HG03139 (cell line): ENCODE data around the gene ELAVL2.
"Not testable (repeated sequence)": the region's sequence is repeated elsewhere in the genome, so short reads cannot be mapped to it uniquely, and the experiment has no call there.

Source experiments
- ATAC-seq: cut with Tn5 transposase; IDR thresholded peaks from one replicate; pipeline ENCODE4 v1.9.1; 2021; ENCODE audit not compliant: unreplicated experiment

ELAVL2 gene

DNA sequence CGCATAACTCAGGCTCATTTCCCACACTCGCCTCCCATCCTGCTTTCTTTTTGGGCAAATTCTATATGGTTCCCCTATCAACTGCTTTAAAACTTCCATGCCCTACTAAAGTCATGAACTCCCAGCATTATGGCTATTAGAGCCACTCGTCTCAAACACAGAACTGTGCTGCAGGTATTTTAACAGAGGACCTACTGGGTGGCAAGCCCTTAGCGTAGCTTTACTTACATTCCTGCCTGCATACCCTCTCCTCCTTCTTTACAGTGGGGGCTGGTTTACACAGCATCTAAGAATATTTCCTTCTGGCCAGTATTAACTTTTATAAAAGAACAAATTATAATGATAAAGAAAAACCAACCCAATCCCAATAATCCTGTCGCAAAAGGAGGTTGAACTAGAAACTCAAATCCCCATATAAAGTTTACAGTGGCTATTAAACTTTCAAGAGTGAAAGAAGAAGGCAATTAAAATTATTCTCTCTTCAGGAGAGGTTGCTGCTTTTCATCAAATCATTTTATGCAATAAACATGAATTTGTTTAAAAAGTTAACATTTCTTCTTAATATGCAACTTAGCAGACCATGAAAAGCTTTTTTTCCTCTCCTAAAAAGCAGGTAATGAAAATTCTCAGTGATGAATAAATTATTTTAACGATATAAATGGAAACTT lies 100.6 kb downstream of the ELAVL2 start:
- ATAC-seq: no peak

DNA sequence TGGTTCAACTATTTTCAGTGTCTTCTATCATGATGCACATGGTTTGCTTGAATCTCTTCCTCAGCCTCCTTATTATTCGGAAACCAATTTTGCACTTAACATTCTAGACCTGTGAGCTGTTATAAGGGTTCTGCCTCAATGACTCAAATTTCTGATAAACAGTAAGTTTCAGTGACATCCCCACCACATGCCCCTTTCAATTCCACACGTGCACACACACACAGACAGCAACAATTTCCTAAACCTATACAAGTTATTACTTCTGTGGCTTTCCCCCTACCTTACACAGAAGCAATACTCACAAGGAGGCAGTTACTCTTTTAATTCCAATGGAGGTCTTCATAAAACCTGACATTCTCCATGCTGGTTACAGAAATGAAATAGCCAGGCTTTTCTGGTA lies 102.4 kb downstream of the ELAVL2 start:
- no peak for ATAC-seq

DNA sequence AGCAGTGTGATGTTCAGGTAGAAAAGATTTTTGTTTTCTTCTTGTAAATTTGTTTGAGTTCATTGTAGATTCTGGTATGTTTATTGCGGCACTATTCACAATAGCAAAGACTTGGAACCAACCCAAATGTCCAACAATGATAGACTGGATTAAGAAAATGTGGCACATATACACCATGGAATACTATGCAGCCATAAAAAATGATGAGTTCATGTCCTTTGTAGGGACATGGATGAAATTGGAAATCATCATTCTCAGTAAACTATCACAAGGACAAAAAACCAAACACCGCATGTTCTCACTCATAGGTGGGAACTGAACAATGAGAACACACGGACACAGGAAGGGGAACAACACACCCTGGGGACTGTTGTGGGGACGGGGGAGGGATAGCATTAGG lies 103.0 kb downstream of the ELAVL2 start:
- ATAC-seq: not testable (repeated sequence)

DNA sequence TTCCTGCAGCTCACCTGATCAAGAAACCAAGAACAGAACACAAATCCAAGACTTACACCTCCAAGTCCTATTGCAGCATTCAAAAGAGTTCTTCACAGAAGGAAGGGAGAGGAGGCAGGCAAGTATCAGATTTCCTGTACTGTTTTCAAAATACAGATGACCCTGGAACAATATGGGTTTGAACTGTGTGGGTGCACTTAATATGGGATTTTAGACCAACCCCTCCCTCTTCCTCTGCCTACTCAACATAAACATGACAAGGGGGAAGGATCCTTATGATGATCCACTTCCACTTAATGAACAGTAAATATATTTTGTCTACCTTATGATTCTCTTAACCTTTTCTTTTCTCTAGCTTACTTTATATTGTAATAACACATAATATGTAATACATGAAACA lies 104.6 kb downstream of the ELAVL2 start:
- ATAC-seq: no peak

DNA sequence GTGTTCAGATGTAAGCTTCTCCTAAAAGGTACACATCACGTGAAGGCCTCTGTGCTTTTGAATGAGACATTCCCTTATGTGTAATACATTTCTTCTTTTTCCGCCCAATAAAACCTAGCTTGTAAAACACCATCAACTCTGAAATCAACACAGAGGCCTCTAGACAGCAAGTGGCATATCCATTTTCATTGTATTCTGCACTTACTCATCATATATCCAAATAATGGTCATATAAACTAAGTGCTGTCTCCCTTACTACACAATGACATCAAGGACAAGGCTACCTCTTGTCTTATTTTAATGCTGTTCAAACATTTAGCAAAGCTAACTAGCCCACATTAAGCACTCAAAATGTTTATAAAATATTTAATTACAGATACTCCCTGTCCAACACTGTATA lies 108.5 kb downstream of the ELAVL2 start:
- ATAC-seq: no peak

DNA sequence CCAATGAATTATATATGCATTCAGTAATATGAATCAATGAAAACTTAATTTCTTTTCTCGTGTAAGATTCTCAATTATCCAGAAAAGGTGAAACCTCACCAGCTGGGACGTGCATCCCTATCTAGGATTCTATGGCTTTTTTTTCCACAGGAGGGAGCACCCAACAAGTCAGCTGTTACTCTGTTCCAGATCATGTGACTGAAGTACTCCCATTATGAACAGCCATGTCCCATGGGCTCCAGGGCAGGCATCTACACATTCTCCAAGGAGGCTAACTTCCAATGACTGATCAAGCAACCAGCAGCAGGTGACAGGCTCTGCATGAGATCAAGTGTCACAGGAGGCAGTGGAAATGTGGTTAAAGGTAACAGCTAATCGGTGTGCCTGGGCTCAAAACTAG lies 118.8 kb downstream of the ELAVL2 start:
- ATAC-seq: no peak

DNA sequence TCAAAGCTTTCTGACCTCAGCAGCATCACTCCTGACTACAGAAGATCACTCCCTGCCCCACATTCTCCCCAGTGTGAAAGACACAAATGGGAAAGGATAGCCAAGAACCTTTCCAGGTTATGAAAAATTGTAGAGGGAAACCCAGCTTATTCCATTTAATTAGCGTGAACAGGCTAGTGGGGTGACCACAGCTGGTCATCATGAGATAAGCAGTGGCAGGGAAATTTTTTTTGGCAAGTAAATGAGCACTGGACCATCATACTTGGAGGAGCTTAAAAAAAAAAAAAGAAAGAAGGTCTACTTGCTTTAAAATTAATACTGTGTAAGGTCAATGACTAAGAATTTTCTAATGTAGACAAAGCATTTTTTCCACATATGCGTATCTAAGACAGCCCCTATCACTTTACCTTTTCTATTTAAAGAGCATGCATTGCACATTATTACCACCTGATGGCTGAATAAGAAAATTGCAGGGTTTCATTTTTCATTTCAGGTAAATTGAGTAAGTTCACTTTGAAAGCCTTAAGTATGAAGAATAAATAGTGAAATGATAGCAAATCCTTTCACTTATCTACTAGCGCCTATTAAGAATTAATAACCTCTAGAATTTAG lies 123.6 kb downstream of the ELAVL2 start:
- ATAC-seq: no peak

DNA sequence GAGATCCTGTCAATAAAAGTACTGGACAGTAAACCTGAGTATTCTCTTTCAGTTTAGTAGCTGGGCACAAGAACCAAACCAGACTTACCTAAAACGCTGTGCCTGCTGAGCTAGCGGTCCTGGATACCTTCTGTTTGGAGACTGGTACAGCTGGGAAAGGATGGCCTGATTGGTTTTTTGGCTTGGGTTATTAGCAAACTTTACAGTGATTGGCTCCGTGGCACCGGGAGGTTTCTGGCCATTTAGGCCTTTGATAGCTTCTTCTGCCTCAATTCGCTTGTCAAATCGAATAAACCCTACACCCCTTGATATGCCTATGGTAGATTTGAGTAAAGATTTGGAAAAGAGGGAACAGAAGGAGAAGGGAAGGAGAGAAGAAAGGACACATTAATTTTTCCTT lies 124.7 kb downstream of the ELAVL2 start:
- no peak for ATAC-seq

DNA sequence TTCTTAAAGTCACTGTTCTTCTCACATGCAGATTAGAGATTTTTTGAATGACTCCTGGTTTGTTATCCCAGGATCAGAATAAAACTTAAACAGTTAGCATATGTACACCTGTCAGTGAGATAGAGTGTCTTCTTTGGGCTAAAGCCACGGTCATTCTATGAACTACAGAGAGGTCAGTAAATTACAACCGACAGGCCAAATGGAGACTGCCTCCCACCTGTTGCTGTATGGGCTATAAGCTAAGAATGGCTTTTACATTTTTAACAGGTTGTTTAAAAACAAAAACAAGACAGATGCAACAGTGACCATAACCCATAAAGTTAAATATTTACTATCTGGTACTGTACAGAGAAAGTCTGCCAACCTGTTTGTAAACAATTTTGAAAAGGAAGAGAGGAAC lies 125.7 kb downstream of the ELAVL2 start:
- no peak for ATAC-seq

DNA sequence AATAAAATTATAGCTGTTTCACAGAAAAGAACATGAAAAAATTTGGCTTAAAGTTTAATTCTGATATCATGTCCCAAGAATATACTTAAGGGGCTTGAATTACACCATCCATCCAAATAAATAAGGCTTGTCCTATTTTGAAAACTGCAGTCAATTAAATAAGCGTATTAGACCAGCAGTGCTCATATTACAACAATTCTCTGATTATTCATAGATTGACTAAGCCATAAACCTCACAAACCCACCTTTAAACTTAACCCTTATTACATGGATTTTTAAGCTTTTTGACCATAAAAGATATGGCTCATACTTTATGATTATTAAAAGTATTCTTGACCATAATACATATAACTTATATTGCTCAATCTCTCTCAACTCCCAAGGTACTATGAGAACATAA lies 127.9 kb downstream of the ELAVL2 start:
- no peak for ATAC-seq

DNA sequence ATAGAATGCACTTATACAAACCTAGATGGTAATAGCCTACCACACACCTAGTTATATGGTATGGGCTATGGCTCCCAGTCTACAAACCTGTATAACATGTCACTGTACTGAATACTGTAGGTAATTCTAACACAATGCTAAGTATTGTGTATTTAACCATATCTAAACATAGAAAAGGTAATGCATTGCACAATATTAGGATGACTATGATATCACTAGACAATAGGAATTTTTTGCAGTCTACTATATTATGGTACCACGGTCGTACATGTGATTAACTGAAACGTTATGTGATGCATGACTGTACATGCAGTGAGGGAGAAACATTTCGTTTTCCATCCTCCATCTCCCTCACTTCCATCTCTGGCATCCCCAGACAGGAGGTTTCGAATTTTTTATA lies 130.5 kb downstream of the ELAVL2 start:
- no peak for ATAC-seq

DNA sequence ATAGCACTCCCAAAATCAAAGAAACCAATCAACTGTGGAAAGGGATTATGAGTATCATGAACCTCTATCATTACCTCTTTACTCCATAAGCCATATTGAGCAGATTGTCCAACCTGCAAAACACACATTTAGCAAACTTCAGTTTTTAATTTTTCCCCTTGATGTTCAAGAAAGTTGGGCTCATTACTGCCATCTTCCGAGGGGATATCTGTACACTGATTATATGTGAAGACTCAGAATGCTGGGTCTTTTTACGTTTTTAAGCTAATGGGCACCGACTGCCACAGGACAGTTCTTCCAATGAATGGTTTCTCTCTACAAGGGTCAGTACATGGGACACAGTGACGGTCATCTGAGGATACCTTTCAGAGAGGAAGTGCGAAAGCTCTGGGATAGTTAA lies 132.7 kb downstream of the ELAVL2 start:
- ATAC-seq: no peak

DNA sequence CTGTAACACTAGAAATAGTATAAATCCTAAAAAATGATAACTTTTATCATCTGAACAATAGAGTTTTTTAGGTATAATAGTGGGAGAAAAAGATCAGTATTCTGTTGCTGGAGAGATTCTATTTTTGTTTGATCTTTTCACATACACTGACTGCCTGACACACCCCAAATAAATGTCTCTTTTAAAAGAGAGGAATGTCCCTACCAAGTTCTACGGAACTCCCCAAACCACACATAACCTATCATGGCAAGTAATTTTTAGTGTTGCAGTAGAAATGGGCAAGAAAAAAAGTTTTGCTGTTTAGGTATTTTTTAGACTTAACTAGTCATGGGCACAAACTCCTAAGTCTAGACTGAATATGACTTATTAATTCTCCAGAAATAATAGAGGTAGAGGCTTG lies 139.1 kb downstream of the ELAVL2 start:
- no peak for ATAC-seq

DNA sequence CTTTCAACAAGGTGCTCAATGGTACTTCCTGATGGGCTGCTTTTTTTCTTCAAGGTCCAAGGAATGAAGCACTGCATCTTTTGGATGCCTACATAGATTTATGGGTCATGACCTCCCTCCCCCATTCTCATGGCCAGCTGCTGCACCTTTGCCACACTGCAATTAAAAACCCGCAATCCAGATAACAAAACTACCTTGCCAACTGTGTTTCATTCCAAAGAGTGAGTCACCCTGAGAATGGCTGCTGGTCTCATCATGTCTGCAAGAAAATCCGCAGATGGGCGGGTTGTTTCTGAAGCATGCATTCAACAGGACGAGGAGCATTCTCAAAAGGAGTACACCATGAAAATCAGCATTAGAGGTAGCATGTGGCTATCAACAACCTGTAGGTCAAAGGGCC lies 139.8 kb downstream of the ELAVL2 start:
- ATAC-seq: no peak

DNA sequence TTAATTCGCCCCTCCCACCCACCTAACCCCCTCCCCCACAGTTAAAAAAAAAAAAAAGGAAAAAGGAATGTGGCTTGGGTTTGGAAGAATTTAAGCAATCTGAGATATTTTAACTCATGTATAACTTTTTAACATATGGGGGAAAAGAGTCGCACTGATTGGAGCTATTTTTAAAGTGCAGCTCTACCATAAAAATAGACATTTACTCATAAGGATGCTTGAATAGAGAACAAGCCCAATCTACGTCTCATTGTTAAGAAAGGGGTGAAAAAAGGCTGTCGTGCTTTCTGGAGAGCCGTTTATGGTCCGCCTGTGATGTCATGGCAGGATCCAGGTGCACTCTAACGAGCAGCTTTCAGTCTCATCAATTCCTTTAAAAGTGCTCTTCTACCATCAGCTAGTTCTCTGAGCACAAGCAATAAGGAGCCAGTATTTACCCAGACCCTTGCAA lies 142.4 kb downstream of the ELAVL2 start:
- ATAC-seq: no peak

DNA sequence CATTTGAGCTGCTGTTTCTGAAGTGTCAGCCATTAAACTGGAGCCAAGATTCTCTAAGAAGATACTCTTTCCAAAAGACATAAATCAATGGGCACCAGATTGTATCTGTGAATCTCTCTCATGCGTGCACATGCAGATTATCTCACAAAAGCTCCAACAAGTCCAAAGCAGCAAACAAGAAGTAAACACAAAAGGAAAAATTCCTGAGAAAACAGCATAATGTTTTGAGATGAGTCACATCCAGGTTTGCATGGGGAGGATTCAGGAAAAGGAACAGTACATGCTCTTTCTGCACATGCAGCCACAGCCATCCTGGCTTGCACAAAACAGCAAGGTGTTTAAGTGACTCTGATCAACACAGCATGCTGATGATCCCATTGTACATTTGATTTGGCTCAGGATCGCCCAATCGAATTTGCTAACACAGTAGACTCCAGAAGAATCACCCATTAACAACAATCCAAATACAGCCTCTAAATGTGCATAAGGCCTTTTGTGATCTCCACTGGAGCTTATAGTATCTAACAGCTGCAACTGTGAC lies 143.1 kb downstream of the ELAVL2 start:
- no peak for ATAC-seq

DNA sequence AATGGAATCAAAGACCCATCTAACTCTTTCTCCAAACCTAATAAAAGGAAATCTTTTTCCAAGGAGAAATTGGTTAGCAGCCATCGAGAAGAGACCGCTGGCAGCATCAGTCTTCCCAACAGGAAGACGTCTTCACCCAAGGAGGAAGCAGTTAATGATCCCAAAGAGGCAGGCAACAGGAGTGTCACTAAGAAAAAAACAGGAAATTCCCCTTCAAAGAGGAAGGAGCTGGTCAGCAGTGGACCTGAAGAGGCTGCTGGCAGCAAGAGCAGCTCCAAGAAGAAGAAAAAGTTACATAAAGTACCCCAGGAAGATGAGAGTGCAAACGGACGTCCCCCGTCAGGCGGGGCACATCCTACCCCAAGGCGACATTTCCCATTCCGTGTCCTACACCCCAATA lies 143.7 kb downstream of the ELAVL2 start:
- no peak for ATAC-seq

DNA sequence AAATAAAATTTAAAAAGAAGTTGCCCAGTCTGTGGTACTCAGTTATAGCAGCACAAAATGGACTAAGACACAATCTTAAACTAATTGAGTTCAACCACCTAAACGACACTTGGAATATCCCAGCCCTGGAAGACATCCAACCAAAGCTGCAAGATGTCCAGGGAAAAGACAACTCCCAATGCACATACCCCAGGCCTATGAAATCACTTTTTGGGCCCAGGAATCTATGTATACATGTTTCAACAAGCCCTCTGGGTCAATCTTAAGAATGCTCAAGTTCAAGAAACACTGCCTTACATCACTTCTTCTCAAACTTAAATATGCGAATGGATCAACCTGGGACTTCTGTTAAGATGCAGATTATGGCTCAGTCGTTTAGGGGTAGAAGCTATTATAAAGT lies 148.6 kb downstream of the ELAVL2 start:
- ATAC-seq: no peak

DNA sequence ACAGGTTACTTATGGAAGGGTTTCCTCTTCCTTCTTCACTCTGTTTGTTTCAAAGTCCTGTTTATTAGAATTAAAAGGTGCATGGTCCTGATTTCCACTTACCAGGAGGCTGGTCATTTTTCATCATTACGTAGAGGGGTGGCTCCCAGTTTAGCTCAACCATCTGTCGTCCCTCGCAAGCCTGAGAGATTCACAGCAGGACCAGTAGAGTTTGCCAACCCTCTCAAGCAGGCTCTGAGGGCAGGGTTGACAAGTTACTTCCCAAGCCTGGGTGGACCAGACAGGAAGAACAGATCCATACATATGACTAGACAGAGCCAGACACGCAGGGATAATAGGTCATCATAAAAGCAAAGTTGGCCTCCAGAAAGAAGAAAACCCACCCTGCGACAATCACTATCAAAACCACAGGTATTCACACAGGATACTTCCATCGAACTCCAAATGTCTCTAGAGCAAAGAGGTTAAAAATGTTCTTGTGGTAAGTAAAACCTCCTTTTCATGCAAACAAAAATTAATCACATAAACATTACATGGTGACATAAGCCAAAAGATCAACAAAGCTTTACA lies 151.9 kb downstream of the ELAVL2 start:
- ATAC-seq: no peak

DNA sequence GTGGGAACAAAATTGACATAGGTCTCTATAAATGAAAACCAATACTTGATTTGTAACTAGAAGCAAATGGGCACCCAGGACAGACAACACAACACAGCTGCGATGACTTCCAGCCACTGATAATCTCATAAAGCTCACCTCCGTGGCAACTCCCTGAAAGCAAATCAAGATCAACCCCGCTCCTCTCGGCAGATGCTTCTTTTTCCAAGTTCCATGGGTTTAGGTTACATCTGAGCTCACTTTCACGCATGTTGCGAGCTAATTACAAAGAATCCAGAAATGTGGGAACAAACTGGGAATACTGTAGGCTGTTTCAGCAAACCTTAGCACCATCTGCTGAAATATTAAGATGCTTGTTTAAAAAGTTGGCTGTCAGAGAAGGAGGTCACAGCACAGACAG lies 153.9 kb downstream of the ELAVL2 start:
- ATAC-seq: no peak

DNA sequence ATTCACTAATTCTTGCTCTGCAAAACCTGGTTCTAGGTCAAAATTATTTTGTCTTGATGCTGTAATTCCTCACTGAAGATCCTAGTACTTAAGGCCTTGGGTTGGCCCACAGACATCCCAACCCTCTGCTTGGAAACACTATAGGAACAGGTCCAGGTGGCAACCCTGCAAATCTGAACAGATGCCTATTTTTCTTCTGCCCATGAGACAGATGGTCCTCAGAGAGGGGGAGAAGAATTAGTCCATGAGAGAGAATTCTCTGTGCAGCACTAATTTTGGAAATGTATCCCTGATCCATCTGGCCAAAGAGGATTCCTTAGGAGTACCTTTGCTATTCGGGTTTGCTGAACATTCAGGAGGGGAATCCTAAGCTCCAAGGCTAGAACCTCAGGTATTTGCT lies 156.3 kb downstream of the ELAVL2 start:
- no peak for ATAC-seq

DNA sequence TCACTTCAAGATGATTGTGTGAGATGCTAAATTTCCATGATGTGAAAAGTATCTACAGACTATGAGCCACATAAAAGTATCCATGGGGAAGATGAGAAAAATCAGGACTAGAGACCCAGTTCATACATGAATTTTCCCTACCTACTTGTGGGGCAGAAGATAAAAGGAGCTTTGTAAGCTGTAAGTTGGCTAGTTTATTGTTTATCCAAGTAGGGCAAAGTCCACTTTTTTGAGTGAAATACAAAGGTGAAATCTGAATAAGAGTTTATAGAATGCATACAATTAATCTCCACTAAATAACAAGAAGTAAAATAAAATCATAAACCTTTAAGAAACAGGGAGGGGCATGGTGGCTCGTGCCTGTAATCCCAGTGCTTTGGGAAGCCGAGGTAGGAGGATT lies 160.4 kb downstream of the ELAVL2 start:
- ATAC-seq: no peak
